K562 (cell line): ENCODE measurements around the gene FBXO15. TPM values are rescaled to one million over a fixed set of nuclear protein-coding genes. Genes with fewer than 3 reads are reported as not detected.

Experiments used
- BRF1 ChIP-seq: IDR thresholded peaks from 3 replicates; pipeline ENCODE4 v1.6.1; 2011; ENCODE audit warnings: borderline replicate concordance, mild to moderate bottlenecking; ENCODE audit not compliant: insufficient read length; ENCODE audit errors: extremely low read depth
- EP400 ChIP-seq: fragments of 450-650 bp; IDR thresholded peaks from 2 replicates; pipeline ENCODE4 v1.6.1; 2017; ENCODE audit warnings: antibody characterized with exemption, mild to moderate bottlenecking, moderate library complexity
- ILF3 ChIP-seq: fragments of 450-650 bp; IDR thresholded peaks from 2 replicates; pipeline ENCODE4 v1.6.1; 2018; ENCODE audit warnings: antibody characterized with exemption, mild to moderate bottlenecking, moderate library complexity, borderline replicate concordance
- IRF2 ChIP-seq: sonication (generic); formaldehyde crosslinking; IDR thresholded peaks from 2 replicates; pipeline ENCODE4 v1.8.1; 2022; ENCODE audit warnings: mild to moderate bottlenecking, missing genetic modification reagents
- NR2C2 ChIP-seq, 2 experiments: fragments of 200-800 bp in 1 of 2; sonication (Bioruptor generic) in 1 of 2; sonication (generic) in 1 of 2; formaldehyde crosslinking in 1 of 2; IDR thresholded peaks; 2 replicates each; pipeline versions ENCODE4 v1.6.1 to v1.8.0; 2016 to 2022; ENCODE audit warnings: mild to moderate bottlenecking in 1 of 2, missing compliant biosample characterization in 1 of 2, missing genetic modification characterization in 1 of 2, missing genetic modification reagents in 1 of 2
- ZNF133 ChIP-seq: fragments of 250-450 bp; sonication (Bioruptor Pico); IDR thresholded peaks from 2 replicates; pipeline ENCODE4 v1.4.0; 2020; ENCODE audit warnings: mild to moderate bottlenecking
- polyA plus RNA-seq, 8 experiments: library from polyadenylated mRNA; depleted of rRNA in 4 of 8; stranded (reverse) in 5 of 8; unstranded in 3 of 8; fragments of >200 nt; fragmentation: Nextera tagmentation in 2 of 8; fragmentation: Illumina TruSeq in 1 of 8; extraction: Ambion mirVana in 2 of 8; extraction: Trizol in 1 of 8; gene quantifications; 2 replicates each; pipeline versions ENCODE4 v1.2.1 to v1.2.3, GENCODE V29; 2011 to 2014; ENCODE audit warnings: inconsistent platforms in 1 of 8, missing spikeins in 1 of 8
- total RNA-seq, 7 experiments: library from RNA; depleted of rRNA in 6 of 7; stranded (reverse); fragments of >200 nt in 6 of 7; fragmentation: Illumina TruSeq in 2 of 7; extraction: Trizol in 2 of 7; gene quantifications; 2 replicates each; pipeline versions ENCODE4 v1.2.1 to v1.2.3, GENCODE V29; 2011 to 2021; ENCODE audit warnings: low replicate concordance in 1 of 7
- TF ChIP-seq, protein P1 (sequence below): sonication (generic); formaldehyde crosslinking; IDR thresholded peaks from 2 replicates; pipeline ENCODE4 v1.8.0; 2023; ENCODE audit warnings: missing genetic modification reagents, mild to moderate bottlenecking, borderline replicate concordance
- TF ChIP-seq, protein P2 (sequence below): fragments of 250-450 bp; sonication (Bioruptor Pico); IDR thresholded peaks from 2 replicates; pipeline ENCODE4 v1.4.0; 2020

FBXO15 gene
- total and polyA plus RNA-seq, 9 of the 15 experiments (the other 6 are each of a cell fraction or from before 2014, with no cell fraction given): 0.07 to 0.43 (median 0.27) TPM; not detected in 1

DNA sequence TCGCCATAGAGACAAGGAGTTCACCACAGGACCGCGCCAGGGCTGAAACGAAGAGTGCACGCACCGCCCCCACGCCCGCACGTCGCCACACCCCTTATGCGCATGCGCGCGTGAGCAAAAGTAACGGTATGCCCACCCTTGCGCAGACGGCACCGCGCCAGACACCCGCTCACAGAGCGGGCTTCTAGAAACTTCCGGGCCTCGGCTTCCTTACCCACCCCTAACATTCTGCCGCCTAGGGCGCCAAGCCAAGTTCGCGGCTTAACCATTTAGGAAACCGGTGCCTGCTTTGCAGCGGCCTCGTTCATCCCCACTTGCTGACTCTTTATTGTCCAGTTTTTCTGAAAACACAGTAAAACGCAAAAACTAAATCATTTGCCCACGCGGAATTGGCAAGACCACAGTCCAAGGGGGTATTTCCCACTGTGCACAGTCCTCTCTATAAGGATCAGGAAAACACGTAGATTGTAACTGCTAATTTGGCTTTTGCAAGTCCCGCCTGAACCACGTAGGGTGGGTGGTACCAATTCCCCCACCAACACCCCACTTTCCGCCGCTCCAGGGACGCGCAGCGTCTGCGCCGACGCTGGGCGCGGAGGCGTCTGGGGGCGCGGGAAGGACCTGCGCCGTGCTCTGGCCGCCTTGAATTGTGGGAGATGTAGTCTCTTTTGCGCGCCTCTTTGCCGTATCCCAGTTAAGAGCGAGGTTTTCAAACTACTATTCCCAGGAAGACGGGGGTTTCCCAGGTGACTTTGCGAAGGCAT is at the start of gene FBXO15, which contains the start of gene TIMM21 (continued):
- TF ChIP-seq, protein P1, sequence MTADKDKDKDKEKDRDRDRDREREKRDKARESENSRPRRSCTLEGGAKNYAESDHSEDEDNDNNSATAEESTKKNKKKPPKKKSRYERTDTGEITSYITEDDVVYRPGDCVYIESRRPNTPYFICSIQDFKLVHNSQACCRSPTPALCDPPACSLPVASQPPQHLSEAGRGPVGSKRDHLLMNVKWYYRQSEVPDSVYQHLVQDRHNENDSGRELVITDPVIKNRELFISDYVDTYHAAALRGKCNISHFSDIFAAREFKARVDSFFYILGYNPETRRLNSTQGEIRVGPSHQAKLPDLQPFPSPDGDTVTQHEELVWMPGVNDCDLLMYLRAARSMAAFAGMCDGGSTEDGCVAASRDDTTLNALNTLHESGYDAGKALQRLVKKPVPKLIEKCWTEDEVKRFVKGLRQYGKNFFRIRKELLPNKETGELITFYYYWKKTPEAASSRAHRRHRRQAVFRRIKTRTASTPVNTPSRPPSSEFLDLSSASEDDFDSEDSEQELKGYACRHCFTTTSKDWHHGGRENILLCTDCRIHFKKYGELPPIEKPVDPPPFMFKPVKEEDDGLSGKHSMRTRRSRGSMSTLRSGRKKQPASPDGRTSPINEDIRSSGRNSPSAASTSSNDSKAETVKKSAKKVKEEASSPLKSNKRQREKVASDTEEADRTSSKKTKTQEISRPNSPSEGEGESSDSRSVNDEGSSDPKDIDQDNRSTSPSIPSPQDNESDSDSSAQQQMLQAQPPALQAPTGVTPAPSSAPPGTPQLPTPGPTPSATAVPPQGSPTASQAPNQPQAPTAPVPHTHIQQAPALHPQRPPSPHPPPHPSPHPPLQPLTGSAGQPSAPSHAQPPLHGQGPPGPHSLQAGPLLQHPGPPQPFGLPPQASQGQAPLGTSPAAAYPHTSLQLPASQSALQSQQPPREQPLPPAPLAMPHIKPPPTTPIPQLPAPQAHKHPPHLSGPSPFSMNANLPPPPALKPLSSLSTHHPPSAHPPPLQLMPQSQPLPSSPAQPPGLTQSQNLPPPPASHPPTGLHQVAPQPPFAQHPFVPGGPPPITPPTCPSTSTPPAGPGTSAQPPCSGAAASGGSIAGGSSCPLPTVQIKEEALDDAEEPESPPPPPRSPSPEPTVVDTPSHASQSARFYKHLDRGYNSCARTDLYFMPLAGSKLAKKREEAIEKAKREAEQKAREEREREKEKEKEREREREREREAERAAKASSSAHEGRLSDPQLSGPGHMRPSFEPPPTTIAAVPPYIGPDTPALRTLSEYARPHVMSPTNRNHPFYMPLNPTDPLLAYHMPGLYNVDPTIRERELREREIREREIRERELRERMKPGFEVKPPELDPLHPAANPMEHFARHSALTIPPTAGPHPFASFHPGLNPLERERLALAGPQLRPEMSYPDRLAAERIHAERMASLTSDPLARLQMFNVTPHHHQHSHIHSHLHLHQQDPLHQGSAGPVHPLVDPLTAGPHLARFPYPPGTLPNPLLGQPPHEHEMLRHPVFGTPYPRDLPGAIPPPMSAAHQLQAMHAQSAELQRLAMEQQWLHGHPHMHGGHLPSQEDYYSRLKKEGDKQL (CRISPR knock-in tag): no peak
- TF ChIP-seq IRF2 (CRISPR knock-in tag): no peak
- TF ChIP-seq BRF1: no peak
- TF ChIP-seq ILF3: no peak
- no peak for TF ChIP-seq ZNF133 (CRISPR knock-in tag)
- TF ChIP-seq, protein P2, sequence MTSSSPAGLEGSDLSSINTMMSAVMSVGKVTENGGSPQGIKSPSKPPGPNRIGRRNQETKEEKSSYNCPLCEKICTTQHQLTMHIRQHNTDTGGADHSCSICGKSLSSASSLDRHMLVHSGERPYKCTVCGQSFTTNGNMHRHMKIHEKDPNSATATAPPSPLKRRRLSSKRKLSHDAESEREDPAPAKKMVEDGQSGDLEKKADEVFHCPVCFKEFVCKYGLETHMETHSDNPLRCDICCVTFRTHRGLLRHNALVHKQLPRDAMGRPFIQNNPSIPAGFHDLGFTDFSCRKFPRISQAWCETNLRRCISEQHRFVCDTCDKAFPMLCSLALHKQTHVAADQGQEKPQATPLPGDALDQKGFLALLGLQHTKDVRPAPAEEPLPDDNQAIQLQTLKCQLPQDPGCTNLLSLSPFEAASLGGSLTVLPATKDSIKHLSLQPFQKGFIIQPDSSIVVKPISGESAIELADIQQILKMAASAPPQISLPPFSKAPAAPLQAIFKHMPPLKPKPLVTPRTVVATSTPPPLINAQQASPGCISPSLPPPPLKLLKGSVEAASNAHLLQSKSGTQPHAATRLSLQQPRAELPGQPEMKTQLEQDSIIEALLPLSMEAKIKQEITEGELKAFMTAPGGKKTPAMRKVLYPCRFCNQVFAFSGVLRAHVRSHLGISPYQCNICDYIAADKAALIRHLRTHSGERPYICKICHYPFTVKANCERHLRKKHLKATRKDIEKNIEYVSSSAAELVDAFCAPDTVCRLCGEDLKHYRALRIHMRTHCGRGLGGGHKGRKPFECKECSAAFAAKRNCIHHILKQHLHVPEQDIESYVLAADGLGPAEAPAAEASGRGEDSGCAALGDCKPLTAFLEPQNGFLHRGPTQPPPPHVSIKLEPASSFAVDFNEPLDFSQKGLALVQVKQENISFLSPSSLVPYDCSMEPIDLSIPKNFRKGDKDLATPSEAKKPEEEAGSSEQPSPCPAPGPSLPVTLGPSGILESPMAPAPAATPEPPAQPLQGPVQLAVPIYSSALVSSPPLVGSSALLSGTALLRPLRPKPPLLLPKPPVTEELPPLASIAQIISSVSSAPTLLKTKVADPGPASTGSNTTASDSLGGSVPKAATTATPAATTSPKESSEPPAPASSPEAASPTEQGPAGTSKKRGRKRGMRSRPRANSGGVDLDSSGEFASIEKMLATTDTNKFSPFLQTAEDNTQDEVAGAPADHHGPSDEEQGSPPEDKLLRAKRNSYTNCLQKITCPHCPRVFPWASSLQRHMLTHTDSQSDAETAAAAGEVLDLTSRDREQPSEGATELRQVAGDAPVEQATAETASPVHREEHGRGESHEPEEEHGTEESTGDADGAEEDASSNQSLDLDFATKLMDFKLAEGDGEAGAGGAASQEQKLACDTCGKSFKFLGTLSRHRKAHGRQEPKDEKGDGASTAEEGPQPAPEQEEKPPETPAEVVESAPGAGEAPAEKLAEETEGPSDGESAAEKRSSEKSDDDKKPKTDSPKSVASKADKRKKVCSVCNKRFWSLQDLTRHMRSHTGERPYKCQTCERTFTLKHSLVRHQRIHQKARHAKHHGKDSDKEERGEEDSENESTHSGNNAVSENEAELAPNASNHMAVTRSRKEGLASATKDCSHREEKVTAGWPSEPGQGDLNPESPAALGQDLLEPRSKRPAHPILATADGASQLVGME (CRISPR knock-in tag): no peak
- peak; percentile 83 for TF ChIP-seq EP400
- no peak for TF ChIP-seq NR2C2 (CRISPR knock-in tag; IDR thresholded peaks at IDR 0.05)
- TF ChIP-seq NR2C2 (tag; IDR thresholded peaks at IDR 0.05): peak; percentile 84
